Hematopoietic multipotent progenitor cell treated with erythropoietin and hydrocortisone succinate and interleukin-3 and kit ligand, for 4 days (in vitro differentiated cells): ENCODE data around the gene SLC9A3.

Experiments
- DNase-seq: peaks from one replicate; pipeline ENCODE4 v3.0.0-alpha.2; 2015

Gene SLC9A3

GRCh38 chr5:424301-425110 is 99.7 kb downstream of the SLC9A3 start:
- peak; percentile 44 for DNase-seq

DNA sequence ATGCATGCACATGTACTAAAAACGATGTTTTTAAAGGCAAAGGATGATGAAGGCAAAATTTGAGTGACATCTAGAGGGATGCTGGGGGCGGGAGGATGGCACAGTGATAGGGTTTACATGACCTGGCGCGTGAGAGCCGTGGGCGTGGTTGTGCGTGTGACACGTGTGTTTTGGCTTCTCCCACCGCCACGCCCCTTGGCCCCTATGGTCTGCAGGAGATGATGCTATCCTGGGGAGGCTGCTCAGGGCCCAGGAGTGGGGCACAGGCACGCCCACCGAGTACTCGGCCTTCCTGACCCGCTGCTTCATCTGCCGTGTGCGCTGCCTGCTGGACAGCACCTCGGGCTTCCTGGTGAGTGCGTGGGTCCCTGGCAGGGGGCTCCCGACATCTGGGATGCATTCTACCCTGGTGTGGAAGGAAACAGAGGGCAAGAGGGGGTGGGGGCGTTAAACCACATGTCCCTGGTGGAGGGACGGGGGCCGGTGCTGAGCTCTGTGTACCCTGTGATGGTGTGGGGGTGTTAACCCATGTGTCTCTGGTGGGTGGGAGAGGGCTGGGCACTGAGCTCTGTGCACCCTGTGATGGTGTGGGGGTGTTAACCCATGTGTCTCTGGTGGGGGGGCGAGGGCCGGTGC is 100.5 kb downstream of the SLC9A3 start:
- peak; percentile 39 for DNase-seq

GRCh38 chr5:423233-423565 is 101.0 kb downstream of the SLC9A3 start:
- DNase-seq = no peak

DNA sequence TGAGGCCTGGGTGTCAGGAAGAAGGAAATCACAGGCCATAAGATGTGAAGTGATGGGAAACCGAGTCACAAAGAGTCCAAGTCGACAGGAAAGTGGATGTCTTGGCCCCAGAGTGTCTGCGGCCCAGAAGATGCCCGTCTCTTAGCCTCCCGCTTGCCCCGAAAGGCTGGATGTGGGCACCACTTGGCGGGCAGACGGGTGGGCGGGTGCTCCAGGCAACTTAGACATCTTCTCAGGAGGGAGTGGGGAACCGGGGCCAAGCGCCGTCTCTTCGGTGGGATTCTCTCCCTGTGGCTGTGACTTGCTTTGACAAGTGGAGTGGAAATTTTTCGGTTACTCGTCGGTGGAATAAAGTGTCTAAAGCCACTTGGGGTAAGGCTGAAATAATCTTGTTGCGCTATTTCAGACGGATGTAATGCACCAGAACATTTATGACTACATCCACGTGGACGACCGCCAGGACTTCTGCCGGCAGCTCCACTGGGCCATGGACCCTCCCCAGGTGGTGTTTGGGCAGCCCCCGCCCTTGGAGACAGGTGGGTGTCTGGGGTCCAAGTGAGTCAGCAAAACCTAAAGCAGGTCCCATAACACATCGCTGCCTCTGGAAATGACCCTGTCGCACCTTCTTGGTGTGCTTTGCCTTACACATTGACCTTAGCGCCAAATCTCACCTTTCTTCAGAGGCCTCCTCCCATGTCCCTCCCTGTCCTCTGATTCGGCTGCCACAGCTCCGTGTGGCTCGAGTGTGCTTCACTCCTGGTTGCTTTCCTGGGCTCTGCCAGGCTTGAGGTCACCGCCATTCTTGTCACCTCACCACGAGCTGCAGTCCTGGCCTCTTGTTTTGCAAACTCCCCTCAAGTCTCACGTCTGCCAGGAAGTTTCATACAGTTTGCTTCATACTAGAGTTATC is 101.7 kb downstream of the SLC9A3 start:
- no peak for DNase-seq

DNA sequence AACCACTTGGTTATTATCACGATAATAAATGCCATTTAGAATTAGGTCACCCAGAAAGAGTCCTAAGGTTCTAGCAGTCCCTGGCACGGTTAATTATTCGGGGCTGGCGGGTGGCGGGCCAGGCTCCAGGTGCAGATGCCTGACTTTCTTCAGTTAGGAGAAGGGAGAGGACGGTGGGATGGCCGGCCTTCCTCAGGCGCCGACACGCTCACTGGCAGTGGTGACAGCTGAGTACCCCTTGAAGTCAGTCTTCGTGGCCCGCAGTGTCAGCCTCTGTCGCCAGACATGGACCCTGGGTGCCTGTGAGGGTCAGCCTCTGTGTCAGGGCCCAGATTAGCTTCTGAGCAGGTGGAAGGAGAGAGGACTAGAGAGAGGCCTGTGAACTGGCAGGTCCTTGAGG is 102.3 kb downstream of the SLC9A3 start:
- DNase-seq = no peak

DNA sequence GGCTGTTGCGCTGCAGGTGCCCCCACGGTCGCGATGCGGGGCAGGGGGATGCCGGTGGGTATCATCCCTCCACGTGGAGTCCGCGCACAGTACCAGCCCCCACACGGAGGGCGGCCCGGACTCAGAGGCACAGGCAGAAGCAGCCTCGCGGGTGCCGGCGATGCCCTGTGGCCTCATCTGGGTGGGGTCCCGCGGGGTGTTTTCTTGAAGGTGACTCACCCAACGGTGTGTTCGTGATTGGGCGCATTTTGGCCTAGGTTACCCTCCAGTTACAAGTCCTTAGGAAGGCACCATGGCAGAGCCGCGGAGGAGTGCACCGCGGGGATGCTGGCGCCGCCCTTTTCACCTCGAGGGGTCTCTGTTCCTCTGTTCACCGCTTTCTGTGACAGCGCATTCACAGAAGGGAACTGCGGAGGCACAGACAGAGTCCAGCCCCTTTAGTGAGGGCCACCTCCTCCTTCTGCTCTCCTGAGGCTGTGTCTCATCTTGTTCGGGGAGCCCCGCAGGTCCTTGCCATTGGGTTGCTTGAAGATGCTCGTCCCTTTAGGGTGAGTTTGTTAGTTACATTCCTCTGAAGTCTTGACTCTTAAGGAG is 102.9 kb downstream of the SLC9A3 start:
- peak; percentile 38 for DNase-seq

DNA sequence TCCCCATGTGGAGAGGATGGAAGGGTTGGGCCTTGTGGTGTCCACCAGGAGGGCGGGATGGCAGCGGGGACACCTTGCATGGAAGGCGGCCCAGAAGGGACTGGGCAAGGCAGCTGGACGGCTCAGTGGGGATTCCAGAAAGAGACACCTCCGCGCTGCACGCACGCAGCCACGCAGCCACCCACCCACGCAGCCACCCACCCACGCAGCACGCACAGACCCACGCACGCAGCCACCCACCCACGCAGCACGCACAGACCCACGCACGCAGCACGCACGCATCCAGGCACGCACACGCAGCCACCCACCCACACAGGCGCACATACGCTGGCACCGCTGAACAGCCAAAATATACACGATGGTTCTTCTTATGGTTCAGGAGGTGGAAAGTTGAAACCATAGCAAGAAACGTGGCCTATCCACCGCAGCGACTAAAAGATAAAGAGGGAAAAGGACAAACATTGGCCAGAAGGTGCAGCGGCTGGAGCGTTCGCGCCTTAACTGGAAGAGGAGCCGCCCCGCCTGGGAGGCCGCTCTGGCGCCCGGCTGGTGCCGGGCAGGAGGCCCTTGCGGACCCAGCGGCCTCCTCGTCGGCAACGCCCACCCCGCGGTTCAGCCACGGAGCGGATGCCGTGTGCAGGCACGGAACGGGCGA is 103.5 kb downstream of the SLC9A3 start:
- DNase-seq = no peak
